Liver (tissue), 9 donors: ENCODE measurements around the gene CACNA1C. TPM values are rescaled to one million over a fixed set of nuclear protein-coding genes. Genes with fewer than 3 reads are reported as not detected.

ENCODE experiments used
- DNase-seq: peaks from one replicate; pipeline ENCODE4 v3.0.0-alpha.2; 2017; ENCODE audit warnings: low spot score
- H3K27ac ChIP-seq, 2 donors: one replicate each; pipeline ENCODE4 v1.7.0; 2013; ENCODE audit warnings: inconsistent platforms in 2 of 2, low read length in 2 of 2, control low read depth in 1 of 2, low read depth in 1 of 2, mild to moderate bottlenecking in 1 of 2
- H3K27me3 ChIP-seq, 4 donors: one replicate each; pipeline versions ENCODE4 v1.6.1 to v1.7.0; 2013; ENCODE audit warnings: low read length in 3 of 4, inconsistent platforms in 1 of 4, mild to moderate bottlenecking in 1 of 4, moderate library complexity in 1 of 4; ENCODE audit not compliant: control insufficient read depth in 4 of 4, insufficient read depth in 4 of 4
- H3K36me3 ChIP-seq, 4 donors: one replicate each; pipeline versions ENCODE4 v1.6.1 to v1.7.0; 2013; ENCODE audit warnings: low read length in 3 of 4, mild to moderate bottlenecking in 3 of 4, low read depth in 1 of 4, moderate library complexity in 1 of 4; ENCODE audit not compliant: control insufficient read depth in 4 of 4, insufficient read depth in 3 of 4
- H3K4me1 ChIP-seq, 4 donors: one replicate each; pipeline versions ENCODE4 v1.6.1 to v1.7.0; 2013; ENCODE audit warnings: low read length in 3 of 4, mild to moderate bottlenecking in 3 of 4, moderate library complexity in 1 of 4; ENCODE audit not compliant: control insufficient read depth in 4 of 4, insufficient read depth in 4 of 4
- H3K4me3 ChIP-seq, 3 donors: one replicate each; pipeline versions ENCODE4 v1.6.1 to v1.7.0; 2013; ENCODE audit warnings: low read length in 3 of 3, control low read depth in 1 of 3, low read depth in 1 of 3, mild to moderate bottlenecking in 1 of 3
- H3K9ac ChIP-seq, 2 donors: one replicate each; pipeline ENCODE4 v1.7.0; 2013; ENCODE audit warnings: low read length in 2 of 2, mild to moderate bottlenecking in 2 of 2, moderate library complexity in 2 of 2, control low read depth in 1 of 2, low read depth in 1 of 2
- H3K9me3 ChIP-seq, 4 donors: one replicate each; pipeline versions ENCODE4 v1.6.1 to v1.7.0; 2013; ENCODE audit warnings: low read length in 3 of 4; ENCODE audit not compliant: control insufficient read depth in 4 of 4
- ATF3 ChIP-seq: IDR thresholded peaks from 2 replicates; pipeline ENCODE4 v1.6.1; 2016; ENCODE audit warnings: antibody characterized with exemption
- CTCF ChIP-seq: fragments of 150-350 bp; IDR thresholded peaks from 2 replicates; pipeline ENCODE4 v1.5.1; 2017; ENCODE audit warnings: improper control_type of control experiment, low read depth, low read length; ENCODE audit not compliant: missing input control
- EGR1 ChIP-seq, 2 donors: IDR thresholded peaks; 2 replicates each; pipeline ENCODE4 v1.6.1; 2016 to 2018; ENCODE audit warnings: antibody characterized with exemption in 2 of 2, low read depth in 2 of 2
- FOXA1 ChIP-seq: IDR thresholded peaks from 2 replicates; pipeline ENCODE4 v1.6.1; 2016; ENCODE audit warnings: antibody characterized with exemption
- FOXA2 ChIP-seq: IDR thresholded peaks from 2 replicates; pipeline ENCODE4 v1.6.1; 2016; ENCODE audit warnings: antibody characterized with exemption
- GABPA ChIP-seq, 2 donors: IDR thresholded peaks in 1 of 2; conservative IDR thresholded peaks in 1 of 2; 2 replicates each; pipeline ENCODE4 v1.6.1; 2016; ENCODE audit warnings: antibody characterized with exemption in 2 of 2, mild to moderate bottlenecking in 1 of 2, moderate library complexity in 1 of 2
- HNF4A ChIP-seq, 2 donors: conservative IDR thresholded peaks; 2 replicates each; pipeline ENCODE4 v1.6.1; 2016; ENCODE audit warnings: antibody characterized with exemption in 2 of 2, mild to moderate bottlenecking in 2 of 2
- HNF4G ChIP-seq: IDR thresholded peaks from 2 replicates; pipeline ENCODE4 v1.6.1; 2016; ENCODE audit warnings: antibody characterized with exemption
- JUND ChIP-seq, 2 donors: IDR thresholded peaks; 2 replicates each; pipeline ENCODE4 v1.6.1; 2016; ENCODE audit warnings: antibody characterized with exemption in 2 of 2
- MAX ChIP-seq: IDR thresholded peaks from 2 replicates; pipeline ENCODE4 v1.6.1; 2016; ENCODE audit warnings: antibody characterized with exemption
- NR2F2 ChIP-seq: IDR thresholded peaks from 2 replicates; pipeline ENCODE4 v1.6.1; 2016; ENCODE audit warnings: antibody characterized with exemption
- RAD21 ChIP-seq, 2 donors: IDR thresholded peaks; 2 replicates each; pipeline ENCODE4 v1.6.1; 2016; ENCODE audit warnings: antibody characterized with exemption in 2 of 2, mild to moderate bottlenecking in 2 of 2
- REST ChIP-seq: IDR thresholded peaks from 2 replicates; pipeline ENCODE4 v1.6.1; 2016; ENCODE audit warnings: antibody characterized with exemption, mild to moderate bottlenecking
- RXRA ChIP-seq, 2 donors: IDR thresholded peaks; 2 replicates each; pipeline ENCODE4 v1.6.1; 2017 to 2018; ENCODE audit warnings: antibody characterized with exemption in 2 of 2, mild to moderate bottlenecking in 1 of 2
- SP1 ChIP-seq: IDR thresholded peaks from 2 replicates; pipeline ENCODE4 v1.6.1; 2018; ENCODE audit warnings: antibody characterized with exemption, mild to moderate bottlenecking
- TAF1 ChIP-seq: conservative IDR thresholded peaks from 2 replicates; pipeline ENCODE4 v1.6.1; 2016; ENCODE audit warnings: antibody characterized with exemption, mild to moderate bottlenecking
- YY1 ChIP-seq: IDR thresholded peaks from 2 replicates; pipeline ENCODE4 v1.6.1; 2016; ENCODE audit warnings: antibody characterized with exemption, mild to moderate bottlenecking
- ZBTB33 ChIP-seq: IDR thresholded peaks from 2 replicates; pipeline ENCODE4 v1.6.1; 2016; ENCODE audit warnings: antibody characterized with exemption
- WGBS: extraction: QIAGEN DNeasy Blood & Tissue Kit; methylation state at CpG from one replicate; pipeline ENCODE4 v1.1.7; 2013; 5-methylcytosine and 5-hydroxymethylcytosine counted together
- polyA plus RNA-seq, 2 donors: library from polyadenylated mRNA; stranded (reverse) in 1 of 2; unstranded in 1 of 2; fragments of 200-250 nt in 1 of 2; fragments of >200 nt in 1 of 2; fragmentation: Nextera tagmentation in 1 of 2; extraction: Ambion mirVana in 1 of 2; gene quantifications; one replicate each; pipeline versions ENCODE4 v1.2.1 to v1.2.3, GENCODE V29; 2013 to 2015
- total RNA-seq, 2 donors: library from RNA; depleted of rRNA; stranded (reverse); fragments of >200 nt; gene quantifications; one replicate each; pipeline ENCODE4 v1.2.3, GENCODE V29; 2014
- donor health status: healthy.
- donor health status: healthy.
- donor health status: healthy.
- donor health status: healthy.
- donor health status: healthy.

The CACNA1C gene
- total and polyA plus RNA-seq, 4 donors: 0.23 to 1.9 (median 0.41) TPM

- Histone ChIP-seq H3K27ac (no peak overlapping the region), H3K4me1 (peaks cover 0 to 7% (median 1%) of the 10 kb centered on the region in 4 donors), H3K27me3 (no peaks in the 10 kb centered on the region), H3K36me3 (no peaks in the 10 kb centered on the region), H3K4me3 (no peak overlapping the region), H3K9me3 (no peaks in the 10 kb centered on the region), H3K9ac (no peak overlapping the region)
- WGBS: 87% methylated on average over 5 of the region's 5 CpGs
- TF ChIP-seq ATF3 (no peak), SP1 (no peak), FOXA1 (no peak), JUND (IDR thresholded peaks at IDR 0.05) (no peak), GABPA (IDR thresholded peaks at IDR 0.05 in 1 of 2, conservative IDR thresholded peaks at IDR 0.05 in 1 of 2) (no peak), CTCF (no peak), FOXA2 (no peak), HNF4G (no peak), HNF4A (conservative IDR thresholded peaks at IDR 0.05) (no peak)
- DNase-seq: no peak
Observed at GRCh38 chr12:2686280-2686646, 633.5 kb downstream of the CACNA1C start.

- Histone ChIP-seq H3K27me3 (no peaks in the 10 kb centered on the region), H3K9me3 (no peaks in the 10 kb centered on the region), H3K4me3 (no peak overlapping the region), H3K4me1 (peaks cover 5 to 15% (median 6%) of the 10 kb centered on the region in 4 donors), H3K36me3 (no peaks in the 10 kb centered on the region), H3K27ac (no peak overlapping the region), H3K9ac (no peak overlapping the region)
- no peak for DNase-seq
- TF ChIP-seq NR2F2: no peak
- no peak for TF ChIP-seq SP1
- TF ChIP-seq GABPA (IDR thresholded peaks at IDR 0.05 in 1 of 2, conservative IDR thresholded peaks at IDR 0.05 in 1 of 2): no peak
- no peak for TF ChIP-seq RXRA (IDR thresholded peaks at IDR 0.05)
- TF ChIP-seq YY1: no peak
- no peak for TF ChIP-seq TAF1
- TF ChIP-seq ZBTB33: no peak
- TF ChIP-seq HNF4G: no peak
- no peak for TF ChIP-seq RAD21 (IDR thresholded peaks at IDR 0.05)
- no peak for TF ChIP-seq FOXA2
- TF ChIP-seq EGR1 (IDR thresholded peaks at IDR 0.05; ENCODE audit: low read depth in 2 of 2): no peak
- WGBS: 90% methylated on average over 5 of the region's 5 CpGs
Observed at GRCh38 chr12:2687058-2687457, 634.3 kb downstream of the CACNA1C start.

- H3K9me3 ChIP-seq: no peaks in the 10 kb centered on the region
- H3K27me3 ChIP-seq: peaks cover 0 to 4% (median 0%) of the 10 kb centered on the region in 4 donors
- DNase-seq: no peak
- H3K27ac ChIP-seq: no peak overlapping the region
- WGBS: 93% methylated on average over 7 of the region's 7 CpGs
- no peak overlapping the region for H3K4me3 ChIP-seq
- no peak overlapping the region for H3K9ac ChIP-seq
- H3K36me3 ChIP-seq: no peaks in the 10 kb centered on the region
- peaks cover 5 to 16% (median 6%) of the 10 kb centered on the region in 4 donors for H3K4me1 ChIP-seq
- TF ChIP-seq ZBTB33: no peak
- no peak for TF ChIP-seq HNF4A (conservative IDR thresholded peaks at IDR 0.05)
- no peak for TF ChIP-seq GABPA (IDR thresholded peaks at IDR 0.05 in 1 of 2, conservative IDR thresholded peaks at IDR 0.05 in 1 of 2)
- TF ChIP-seq RAD21 (IDR thresholded peaks at IDR 0.05): no peak
- no peak for TF ChIP-seq JUND (IDR thresholded peaks at IDR 0.05)
- no peak for TF ChIP-seq RXRA (IDR thresholded peaks at IDR 0.05)
- no peak for TF ChIP-seq TAF1
- TF ChIP-seq MAX: no peak
- no peak for TF ChIP-seq FOXA2
- no peak for TF ChIP-seq FOXA1
- no peak for TF ChIP-seq REST
- TF ChIP-seq YY1: no peak
Observed at GRCh38 chr12:2687726-2688125, 634.9 kb downstream of the CACNA1C start.
